ENCODE measurements around the gene SLC24A4. TPM values are rescaled to one million over a fixed set of nuclear protein-coding genes. Genes with fewer than 3 reads are reported as not detected.

Gene SLC24A4
- total RNA-seq, 4 donors from 2014 or later, result 0.81 to 3.6 (median 1.4) TPM

DNA sequence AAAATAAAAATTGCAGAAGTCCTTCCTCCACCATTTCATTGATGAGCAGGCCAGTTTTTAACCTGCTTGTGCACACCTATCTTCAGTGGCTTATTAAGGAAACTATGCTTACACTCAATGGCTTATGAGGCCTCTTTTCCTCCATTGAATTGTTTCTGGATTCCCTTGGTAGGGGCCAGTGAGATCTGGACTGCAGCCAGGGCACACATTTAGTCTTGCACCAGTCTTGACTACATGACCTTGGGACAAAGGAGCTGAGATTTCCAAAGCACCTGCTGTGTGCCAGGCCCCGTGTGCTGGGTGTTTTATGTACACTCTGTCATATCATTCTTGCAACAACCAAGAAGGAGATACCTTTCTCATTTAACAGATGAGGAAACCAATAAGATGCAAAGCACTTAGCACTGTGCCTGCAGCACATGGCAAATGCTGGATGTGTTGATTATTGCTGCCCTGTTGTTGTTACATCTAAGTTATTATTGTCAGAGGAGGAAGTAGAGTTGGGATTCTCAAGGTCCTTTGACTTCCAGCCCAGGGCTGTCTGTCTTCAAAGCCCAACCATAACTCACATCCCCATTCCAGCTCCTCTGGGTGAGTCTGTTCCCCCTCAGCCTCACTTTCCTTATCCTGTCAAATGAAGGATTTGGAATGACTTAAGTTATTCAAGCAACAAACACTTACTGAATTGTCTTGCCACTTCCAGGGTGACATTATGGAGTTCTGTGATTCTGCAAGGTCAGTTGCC is 159.0 kb downstream of the SLC24A4 start:
- Histone ChIP-seq H3K27me3 (no peaks in the 10 kb centered on the region), H3K4me1 (no peaks in the 10 kb centered on the region), H3K9me3 (no peaks in the 10 kb centered on the region), H3K27ac (no peak overlapping the region), H3K4me3 (no peak overlapping the region), H3K36me3 (no peaks in the 10 kb centered on the region)
- ATAC-seq, result no peak
- 83% methylated on average over 1 of the region's 1 CpG; no CpG with 5 or more reads in 1 of the 2 donors for WGBS, 2 donors (ENCODE audit: low coverage in 1 of 2)
- TF ChIP-seq POLR2AphosphoS5 (IDR thresholded peaks at IDR 0.05) (no peak), POLR2A (IDR thresholded peaks at IDR 0.05) (no peak)
- TF ChIP-seq, protein P1, sequence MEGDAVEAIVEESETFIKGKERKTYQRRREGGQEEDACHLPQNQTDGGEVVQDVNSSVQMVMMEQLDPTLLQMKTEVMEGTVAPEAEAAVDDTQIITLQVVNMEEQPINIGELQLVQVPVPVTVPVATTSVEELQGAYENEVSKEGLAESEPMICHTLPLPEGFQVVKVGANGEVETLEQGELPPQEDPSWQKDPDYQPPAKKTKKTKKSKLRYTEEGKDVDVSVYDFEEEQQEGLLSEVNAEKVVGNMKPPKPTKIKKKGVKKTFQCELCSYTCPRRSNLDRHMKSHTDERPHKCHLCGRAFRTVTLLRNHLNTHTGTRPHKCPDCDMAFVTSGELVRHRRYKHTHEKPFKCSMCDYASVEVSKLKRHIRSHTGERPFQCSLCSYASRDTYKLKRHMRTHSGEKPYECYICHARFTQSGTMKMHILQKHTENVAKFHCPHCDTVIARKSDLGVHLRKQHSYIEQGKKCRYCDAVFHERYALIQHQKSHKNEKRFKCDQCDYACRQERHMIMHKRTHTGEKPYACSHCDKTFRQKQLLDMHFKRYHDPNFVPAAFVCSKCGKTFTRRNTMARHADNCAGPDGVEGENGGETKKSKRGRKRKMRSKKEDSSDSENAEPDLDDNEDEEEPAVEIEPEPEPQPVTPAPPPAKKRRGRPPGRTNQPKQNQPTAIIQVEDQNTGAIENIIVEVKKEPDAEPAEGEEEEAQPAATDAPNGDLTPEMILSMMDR (IDR thresholded peaks at IDR 0.05), result no peak

DNA sequence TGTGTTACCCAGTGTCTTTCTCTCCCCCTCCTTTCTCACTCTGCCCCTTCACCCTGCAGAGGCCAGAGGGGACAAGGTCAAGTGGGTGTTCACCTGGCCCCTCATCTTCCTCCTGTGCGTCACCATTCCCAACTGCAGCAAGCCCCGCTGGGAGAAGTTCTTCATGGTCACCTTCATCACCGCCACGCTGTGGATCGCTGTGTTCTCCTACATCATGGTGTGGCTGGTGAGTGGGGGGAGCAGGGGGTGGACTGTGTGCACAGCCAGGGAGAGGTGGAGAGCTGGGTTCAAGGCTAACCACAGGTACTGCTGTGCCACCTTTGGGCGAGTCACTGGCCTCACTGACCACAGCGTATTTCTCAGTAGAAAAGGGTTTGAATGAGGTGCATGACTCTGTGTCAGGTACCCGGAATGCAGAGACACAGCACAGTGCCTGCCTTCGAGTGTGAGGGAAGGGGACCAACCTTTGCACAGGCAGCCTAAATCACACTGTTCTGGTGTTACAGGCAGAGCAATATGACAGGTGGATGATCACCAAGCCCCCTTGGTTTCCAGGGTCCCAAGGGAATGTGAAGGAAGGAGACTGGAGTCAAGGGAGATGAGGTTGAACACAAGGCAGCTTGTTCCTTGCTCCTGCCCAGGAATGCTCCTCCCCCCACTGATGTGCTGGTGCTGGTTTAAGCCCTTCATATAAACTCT is 159.8 kb downstream of the SLC24A4 start:
- Histone ChIP-seq H3K9me3 (no peaks in the 10 kb centered on the region), H3K4me1 (no peaks in the 10 kb centered on the region), H3K27me3 (no peaks in the 10 kb centered on the region), H3K27ac (no peak overlapping the region), H3K36me3 (no peaks in the 10 kb centered on the region), H3K4me3 (no peak overlapping the region)
- ATAC-seq, result no peak
- 100% methylated on average over 2 to 3 of the region's 9 CpGs for WGBS, 2 donors (ENCODE audit: low coverage in 1 of 2)
- TF ChIP-seq, protein P1 (IDR thresholded peaks at IDR 0.05), result no peak
- no peak for TF ChIP-seq EP300 (IDR thresholded peaks at IDR 0.05)
- TF ChIP-seq POLR2A (IDR thresholded peaks at IDR 0.05), result no peak
- no peak for TF ChIP-seq POLR2AphosphoS5 (IDR thresholded peaks at IDR 0.05)

DNA sequence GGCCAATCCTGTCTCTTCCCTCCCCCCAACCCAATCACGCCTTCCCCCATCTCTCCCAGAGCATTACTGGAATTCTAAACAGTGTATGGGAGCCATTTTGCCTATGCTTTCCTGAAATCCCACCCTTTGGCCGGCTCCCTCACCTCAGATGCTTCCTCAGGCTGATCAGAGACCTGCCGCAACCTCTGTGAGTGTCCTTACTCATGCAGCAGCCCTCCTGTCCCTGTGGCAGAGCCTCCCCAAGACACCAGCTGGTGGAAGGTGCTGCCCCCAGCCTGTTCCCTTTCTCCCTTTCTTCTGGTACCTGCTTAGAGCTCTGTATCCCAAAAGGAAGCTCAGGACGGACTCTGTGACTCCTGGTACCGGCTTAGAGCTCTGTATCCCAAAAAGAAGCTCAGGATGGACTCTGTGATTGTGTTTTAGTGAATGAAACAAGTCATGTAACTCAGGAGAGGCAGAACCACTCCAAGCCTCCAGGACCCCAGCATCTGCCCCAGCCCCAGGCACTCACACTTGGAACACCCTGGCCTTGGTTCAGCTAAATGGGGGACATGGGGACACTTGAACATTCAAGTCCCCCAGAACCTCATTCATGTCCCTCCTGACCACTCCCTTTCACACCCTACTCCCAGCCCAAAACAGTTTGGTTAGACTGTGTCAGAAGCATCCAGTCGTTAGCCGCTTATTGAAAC is 161.3 kb downstream of the SLC24A4 start:
- Histone ChIP-seq H3K4me3 (no peak overlapping the region), H3K4me1 (no peaks in the 10 kb centered on the region), H3K27me3 (no peaks in the 10 kb centered on the region), H3K27ac (no peak overlapping the region), H3K36me3 (no peaks in the 10 kb centered on the region), H3K9me3 (no peaks in the 10 kb centered on the region)
- TF ChIP-seq POLR2AphosphoS5 (IDR thresholded peaks at IDR 0.05) (no peak), EP300 (IDR thresholded peaks at IDR 0.05) (no peak), POLR2A (IDR thresholded peaks at IDR 0.05) (no peak)
- TF ChIP-seq, protein P1 (IDR thresholded peaks at IDR 0.05), result no peak
- 95% methylated on average over 6 of the region's 7 CpGs; no CpG with 5 or more reads in 1 of the 2 donors for WGBS, 2 donors (ENCODE audit: low coverage in 1 of 2)
- ATAC-seq, result no peak

DNA sequence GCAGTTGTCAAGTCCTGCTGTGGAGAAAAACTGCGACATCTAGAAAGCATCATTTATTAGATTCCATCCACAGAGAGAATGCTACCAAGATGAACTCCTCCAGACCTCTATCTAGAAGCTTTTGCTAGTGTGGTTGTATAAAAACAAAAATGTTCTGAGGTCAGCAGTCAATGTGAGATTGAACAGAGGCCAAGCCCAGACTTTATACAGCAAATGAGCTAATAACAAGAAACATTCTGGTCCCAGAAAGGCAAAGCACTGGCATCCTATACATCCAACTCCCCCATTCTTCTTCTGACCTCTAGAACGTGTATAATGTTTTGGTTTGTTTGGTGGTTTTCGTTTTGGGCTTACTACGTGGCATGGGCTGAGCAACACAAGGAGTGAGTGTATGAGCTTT is 163.9 kb downstream of the SLC24A4 start:
- ATAC-seq, result no peak
- Histone ChIP-seq H3K4me1 (peaks cover 0 to 5% (median 0%) of the 10 kb centered on the region in 3 donors), H3K36me3 (no peaks in the 10 kb centered on the region), H3K4me3 (no peak overlapping the region), H3K27ac (no peak overlapping the region), H3K9me3 (no peaks in the 10 kb centered on the region), H3K27me3 (no peaks in the 10 kb centered on the region)
- 47 to 51% methylated on average over 3 to 4 of the region's 4 CpGs for WGBS, 2 donors (ENCODE audit: low coverage in 1 of 2)
- no peak for TF ChIP-seq POLR2A (IDR thresholded peaks at IDR 0.05)
- no peak for TF ChIP-seq EP300 (IDR thresholded peaks at IDR 0.05)
- no peak for TF ChIP-seq POLR2AphosphoS5 (IDR thresholded peaks at IDR 0.05)
- TF ChIP-seq, protein P1 (IDR thresholded peaks at IDR 0.05), result no peak
